Ovary (tissue), 9 donors: ENCODE measurements around the gene ZCCHC10. TPM values are rescaled to one million over a fixed set of nuclear protein-coding genes. Genes with fewer than 3 reads are reported as not detected.
"Not testable (repeated sequence)": the region's sequence is repeated elsewhere in the genome, so short reads cannot be mapped to it uniquely, and the experiment has no call there.

ENCODE experiments used
- DNase-seq, 5 donors: peaks; one replicate each; pipeline ENCODE4 v3.0.0-alpha.2; 2019 to 2020
- H3K27ac ChIP-seq, 2 donors: fragments of 200-600 bp; one replicate each; pipeline versions ENCODE4 v1.5.1 to v1.8.0; 2019 to 2022
- H3K27me3 ChIP-seq: fragments of 200-600 bp; one replicate; pipeline ENCODE4 v1.8.0; 2022
- H3K36me3 ChIP-seq: fragments of 200-600 bp; sonication (generic); one replicate; pipeline ENCODE4 v1.5.1; 2019
- H3K4me1 ChIP-seq: one replicate; pipeline ENCODE4 v1.8.1; 2013; ENCODE audit warnings: mild to moderate bottlenecking, moderate library complexity; ENCODE audit not compliant: insufficient read depth
- H3K4me3 ChIP-seq: fragments of 200-600 bp; sonication (generic); one replicate; pipeline ENCODE4 v1.5.1; 2017
- H3K9me3 ChIP-seq, 2 donors: fragments of 200-600 bp in 1 of 2; sonication (generic) in 1 of 2; one replicate each; pipeline versions ENCODE4 v1.5.1 to v1.8.1; 2013 to 2019; ENCODE audit warnings: mild to moderate bottlenecking in 1 of 2, moderate library complexity in 1 of 2
- CTCF ChIP-seq, 3 donors: fragments of 450-650 bp in 2 of 3; fragments of 200-600 bp in 1 of 3; IDR thresholded peaks; one replicate each; pipeline versions ENCODE4 v1.5.1 to v1.8.0; 2016 to 2022; ENCODE audit warnings: antibody characterized with exemption in 3 of 3, mild to moderate bottlenecking in 1 of 3
- EP300 ChIP-seq: sonication (generic); formaldehyde crosslinking; IDR thresholded peaks from one replicate; pipeline ENCODE4 v1.6.1; 2017; ENCODE audit warnings: antibody characterized with exemption
- POLR2A ChIP-seq: fragments of 450-650 bp; IDR thresholded peaks from one replicate; pipeline ENCODE4 v1.6.1; 2017; ENCODE audit warnings: antibody characterized with exemption, mild to moderate bottlenecking, moderate library complexity
- WGBS, 3 donors: extraction: QIAGEN DNeasy Blood & Tissue Kit in 1 of 3; methylation state at CpG; one replicate each; pipeline versions ENCODE4 v1.1.5 to v1.1.7; 2013 to 2017; 5-methylcytosine and 5-hydroxymethylcytosine counted together
- intact Hi-C, 4 donors: fragments of 100-400 bp; cut with DNase I; formaldehyde crosslinking; loops; one replicate each; pipeline versions ENCODE4 v1.11.0 to v1.15.1; 2022 to 2023
- polyA plus RNA-seq, 2 donors: library from polyadenylated mRNA; stranded (reverse); fragments of 200-250 nt in 1 of 2; fragments of 350-450 nt in 1 of 2; fragmentation: Illumina TruSeq in 1 of 2; extraction: RNeasy Lipid Tissue Mini Kit (QIAGEN cat#74804) in 1 of 2; gene quantifications; one replicate each; pipeline ENCODE4 v1.2.3, GENCODE V29; 2013 to 2014
- total RNA-seq, 7 donors: library from RNA; depleted of rRNA in 2 of 7; stranded (reverse); fragments of >200 nt in 2 of 7; fragmentation: NEBNext Ultra II Directional in 3 of 7; extraction: Animal tissue kit (Norgen Biotek cat#: 25700) in 3 of 7; gene quantifications; one replicate each; pipeline versions ENCODE4 v1.1.0 to v1.2.4, GENCODE V29; 2016 to 2023
- donor health status: DM: no; HTN: no; CAD: no; lungs with moderate emphysema.
- donor health status: DM: no; HTN: no; CAD: no.
- donor health status: Bipolar disorder and iron deficiency.
- donor health status: DM: yes; HTN: yes; CAD: no.
- donor health status: DM: no; HTN: no; CAD: no.
- donor health status: DM: yes; HTN: yes; CAD: no.

Gene ZCCHC10
- total and polyA plus RNA-seq, 9 donors: 13.4 to 19.3 (median 16.2) TPM

- DNase-seq: no peak
- TF ChIP-seq CTCF (IDR thresholded peaks at IDR 0.05): no peak
- no peak for TF ChIP-seq EP300
- TF ChIP-seq POLR2A: no peak
- Histone ChIP-seq H3K27me3 (no peaks in the 10 kb centered on the region), H3K27ac (no peak overlapping the region), H3K9me3 (no peaks in the 10 kb centered on the region), H3K36me3 (no peaks in the 10 kb centered on the region), H3K4me3 (no peak overlapping the region), H3K4me1 (peaks cover 4% of the 10 kb centered on the region)
- 12 to 15% (median 12%) methylated on average over 6 of the region's 6 CpGs for WGBS, 3 donors
- intact Hi-C loops: no loop called here
Measured at GRCh38 chr5:133048993-133049725, 22.8 kb upstream of the ZCCHC10 start.

GRCh38 chr5:133047404-133047803 lies 21.1 kb upstream of the ZCCHC10 start:
- DNase-seq: no peak
- Histone ChIP-seq H3K36me3 (no peaks in the 10 kb centered on the region), H3K27ac (no peak overlapping the region), H3K4me3 (no peak overlapping the region), H3K4me1 (peaks cover 3% of the 10 kb centered on the region), H3K9me3 (no peaks in the 10 kb centered on the region), H3K27me3 (no peaks in the 10 kb centered on the region)
- TF ChIP-seq EP300 (no peak), CTCF (IDR thresholded peaks at IDR 0.05) (no peak), POLR2A (no peak)
- WGBS, 3 donors: 91 to 92% (median 91%) methylated on average over 19 of the region's 19 CpGs
- intact Hi-C loops: no loop called here

- intact Hi-C loops, H3K9me3 ChIP-seq, H3K27me3 ChIP-seq, DNase-seq, H3K4me1 ChIP-seq, H3K36me3 ChIP-seq, H3K4me3 ChIP-seq, H3K27ac ChIP-seq: not testable (repeated sequence)
- WGBS, 3 donors: 82 to 88% (median 85%) methylated on average over 8 of the region's 8 CpGs
Measured at GRCh38 chr5:133046560-133046959, 20.2 kb upstream of the ZCCHC10 start.

- DNase-seq: no peak
- Histone ChIP-seq H3K27me3 (no peaks in the 10 kb centered on the region), H3K9me3 (no peaks in the 10 kb centered on the region), H3K4me1 (no peaks in the 10 kb centered on the region), H3K36me3 (no peaks in the 10 kb centered on the region), H3K27ac (no peak overlapping the region), H3K4me3 (no peak overlapping the region)
- no peak for TF ChIP-seq EP300
- no peak for TF ChIP-seq CTCF (IDR thresholded peaks at IDR 0.05)
- TF ChIP-seq POLR2A: no peak
- intact Hi-C loops: no loop called here
- WGBS, 3 donors: 75 to 81% (median 78%) methylated on average over 1 of the region's 1 CpG
Measured at GRCh38 chr5:133041910-133042309, 15.6 kb upstream of the ZCCHC10 start.

GRCh38 chr5:133041157-133041784 lies 14.9 kb upstream of the ZCCHC10 start:
- intact Hi-C loops: no loop called here
- no peak for DNase-seq
- H3K4me3 ChIP-seq: no peak overlapping the region
- no peak overlapping the region for H3K27ac ChIP-seq
- no peaks in the 10 kb centered on the region for H3K4me1 ChIP-seq
- H3K9me3 ChIP-seq: no peaks in the 10 kb centered on the region
- 75 to 81% (median 79%) methylated on average over 3 of the region's 3 CpGs for WGBS, 3 donors
- no peak for TF ChIP-seq CTCF (IDR thresholded peaks at IDR 0.05)
- no peak for TF ChIP-seq EP300
- no peak for TF ChIP-seq POLR2A
- no peaks in the 10 kb centered on the region for H3K36me3 ChIP-seq
- no peaks in the 10 kb centered on the region for H3K27me3 ChIP-seq

- DNase-seq, H3K4me3 ChIP-seq, H3K36me3 ChIP-seq, H3K4me1 ChIP-seq, H3K27ac ChIP-seq, H3K27me3 ChIP-seq, H3K9me3 ChIP-seq, intact Hi-C loops: not testable (repeated sequence)
- 91 to 93% (median 93%) methylated on average over 6 of the region's 6 CpGs for WGBS, 3 donors
Measured at GRCh38 chr5:133036677-133037076, 10.3 kb upstream of the ZCCHC10 start.
